Liver (tissue), 9 donors: ENCODE measurements around the gene INIP. TPM values are rescaled to one million over a fixed set of nuclear protein-coding genes. Genes with fewer than 3 reads are reported as not detected.

ENCODE experiments used
- DNase-seq: peaks from one replicate; pipeline ENCODE4 v3.0.0-alpha.2; 2017; ENCODE audit warnings: low spot score
- H3K27ac ChIP-seq, 2 donors: one replicate each; pipeline ENCODE4 v1.7.0; 2013; ENCODE audit warnings: inconsistent platforms in 2 of 2, low read length in 2 of 2, control low read depth in 1 of 2, low read depth in 1 of 2, mild to moderate bottlenecking in 1 of 2
- H3K27me3 ChIP-seq, 4 donors: one replicate each; pipeline versions ENCODE4 v1.6.1 to v1.7.0; 2013; ENCODE audit warnings: low read length in 3 of 4, inconsistent platforms in 1 of 4, mild to moderate bottlenecking in 1 of 4, moderate library complexity in 1 of 4; ENCODE audit not compliant: control insufficient read depth in 4 of 4, insufficient read depth in 4 of 4
- H3K36me3 ChIP-seq, 4 donors: one replicate each; pipeline versions ENCODE4 v1.6.1 to v1.7.0; 2013; ENCODE audit warnings: low read length in 3 of 4, mild to moderate bottlenecking in 3 of 4, low read depth in 1 of 4, moderate library complexity in 1 of 4; ENCODE audit not compliant: control insufficient read depth in 4 of 4, insufficient read depth in 3 of 4
- H3K4me1 ChIP-seq, 4 donors: one replicate each; pipeline versions ENCODE4 v1.6.1 to v1.7.0; 2013; ENCODE audit warnings: low read length in 3 of 4, mild to moderate bottlenecking in 3 of 4, moderate library complexity in 1 of 4; ENCODE audit not compliant: control insufficient read depth in 4 of 4, insufficient read depth in 4 of 4
- H3K4me3 ChIP-seq, 3 donors: one replicate each; pipeline versions ENCODE4 v1.6.1 to v1.7.0; 2013; ENCODE audit warnings: low read length in 3 of 3, control low read depth in 1 of 3, low read depth in 1 of 3, mild to moderate bottlenecking in 1 of 3
- H3K9ac ChIP-seq, 2 donors: one replicate each; pipeline ENCODE4 v1.7.0; 2013; ENCODE audit warnings: low read length in 2 of 2, mild to moderate bottlenecking in 2 of 2, moderate library complexity in 2 of 2, control low read depth in 1 of 2, low read depth in 1 of 2
- H3K9me3 ChIP-seq, 4 donors: one replicate each; pipeline versions ENCODE4 v1.6.1 to v1.7.0; 2013; ENCODE audit warnings: low read length in 3 of 4; ENCODE audit not compliant: control insufficient read depth in 4 of 4
- EGR1 ChIP-seq, 2 donors: IDR thresholded peaks; 2 replicates each; pipeline ENCODE4 v1.6.1; 2016 to 2018; ENCODE audit warnings: antibody characterized with exemption in 2 of 2, low read depth in 2 of 2
- FOXA1 ChIP-seq: IDR thresholded peaks from 2 replicates; pipeline ENCODE4 v1.6.1; 2016; ENCODE audit warnings: antibody characterized with exemption
- FOXA2 ChIP-seq: IDR thresholded peaks from 2 replicates; pipeline ENCODE4 v1.6.1; 2016; ENCODE audit warnings: antibody characterized with exemption
- GABPA ChIP-seq, 2 donors: IDR thresholded peaks in 1 of 2; conservative IDR thresholded peaks in 1 of 2; 2 replicates each; pipeline ENCODE4 v1.6.1; 2016; ENCODE audit warnings: antibody characterized with exemption in 2 of 2, mild to moderate bottlenecking in 1 of 2, moderate library complexity in 1 of 2
- HNF4A ChIP-seq, 2 donors: conservative IDR thresholded peaks; 2 replicates each; pipeline ENCODE4 v1.6.1; 2016; ENCODE audit warnings: antibody characterized with exemption in 2 of 2, mild to moderate bottlenecking in 2 of 2
- HNF4G ChIP-seq: IDR thresholded peaks from 2 replicates; pipeline ENCODE4 v1.6.1; 2016; ENCODE audit warnings: antibody characterized with exemption
- JUND ChIP-seq, 2 donors: IDR thresholded peaks; 2 replicates each; pipeline ENCODE4 v1.6.1; 2016; ENCODE audit warnings: antibody characterized with exemption in 2 of 2
- MAX ChIP-seq: IDR thresholded peaks from 2 replicates; pipeline ENCODE4 v1.6.1; 2016; ENCODE audit warnings: antibody characterized with exemption
- NR2F2 ChIP-seq: IDR thresholded peaks from 2 replicates; pipeline ENCODE4 v1.6.1; 2016; ENCODE audit warnings: antibody characterized with exemption
- RAD21 ChIP-seq, 2 donors: IDR thresholded peaks; 2 replicates each; pipeline ENCODE4 v1.6.1; 2016; ENCODE audit warnings: antibody characterized with exemption in 2 of 2, mild to moderate bottlenecking in 2 of 2
- SP1 ChIP-seq: IDR thresholded peaks from 2 replicates; pipeline ENCODE4 v1.6.1; 2018; ENCODE audit warnings: antibody characterized with exemption, mild to moderate bottlenecking
- TAF1 ChIP-seq: conservative IDR thresholded peaks from 2 replicates; pipeline ENCODE4 v1.6.1; 2016; ENCODE audit warnings: antibody characterized with exemption, mild to moderate bottlenecking
- YY1 ChIP-seq: IDR thresholded peaks from 2 replicates; pipeline ENCODE4 v1.6.1; 2016; ENCODE audit warnings: antibody characterized with exemption, mild to moderate bottlenecking
- ZBTB33 ChIP-seq: IDR thresholded peaks from 2 replicates; pipeline ENCODE4 v1.6.1; 2016; ENCODE audit warnings: antibody characterized with exemption
- WGBS: extraction: QIAGEN DNeasy Blood & Tissue Kit; methylation state at CpG from one replicate; pipeline ENCODE4 v1.1.7; 2013; 5-methylcytosine and 5-hydroxymethylcytosine counted together
- polyA plus RNA-seq, 2 donors: library from polyadenylated mRNA; stranded (reverse) in 1 of 2; unstranded in 1 of 2; fragments of 200-250 nt in 1 of 2; fragments of >200 nt in 1 of 2; fragmentation: Nextera tagmentation in 1 of 2; extraction: Ambion mirVana in 1 of 2; gene quantifications; one replicate each; pipeline versions ENCODE4 v1.2.1 to v1.2.3, GENCODE V29; 2013 to 2015
- total RNA-seq, 2 donors: library from RNA; depleted of rRNA; stranded (reverse); fragments of >200 nt; gene quantifications; one replicate each; pipeline ENCODE4 v1.2.3, GENCODE V29; 2014
- donor health status: healthy.
- donor health status: healthy.
- donor health status: healthy.
- donor health status: healthy.
- donor health status: healthy.

INIP gene
- total and polyA plus RNA-seq, 4 donors = 6.2 to 13.3 (median 10.2) TPM

- no peak for TF ChIP-seq FOXA2
- no peak for TF ChIP-seq NR2F2
- TF ChIP-seq EGR1 (IDR thresholded peaks at IDR 0.05; ENCODE audit: low read depth in 2 of 2) = no peak
- no peak for TF ChIP-seq YY1
- TF ChIP-seq SP1 = no peak
- no peak for TF ChIP-seq TAF1
- TF ChIP-seq HNF4A (conservative IDR thresholded peaks at IDR 0.05) = no peak
- no peak for TF ChIP-seq ZBTB33
- TF ChIP-seq MAX = no peak
- no peak for TF ChIP-seq HNF4G
- TF ChIP-seq FOXA1 = no peak
- no peak for TF ChIP-seq JUND (IDR thresholded peaks at IDR 0.05)
These were observed 28.7 kb downstream of the INIP start (continued) for GRCh38 chr9:112689161-112689740.

DNA sequence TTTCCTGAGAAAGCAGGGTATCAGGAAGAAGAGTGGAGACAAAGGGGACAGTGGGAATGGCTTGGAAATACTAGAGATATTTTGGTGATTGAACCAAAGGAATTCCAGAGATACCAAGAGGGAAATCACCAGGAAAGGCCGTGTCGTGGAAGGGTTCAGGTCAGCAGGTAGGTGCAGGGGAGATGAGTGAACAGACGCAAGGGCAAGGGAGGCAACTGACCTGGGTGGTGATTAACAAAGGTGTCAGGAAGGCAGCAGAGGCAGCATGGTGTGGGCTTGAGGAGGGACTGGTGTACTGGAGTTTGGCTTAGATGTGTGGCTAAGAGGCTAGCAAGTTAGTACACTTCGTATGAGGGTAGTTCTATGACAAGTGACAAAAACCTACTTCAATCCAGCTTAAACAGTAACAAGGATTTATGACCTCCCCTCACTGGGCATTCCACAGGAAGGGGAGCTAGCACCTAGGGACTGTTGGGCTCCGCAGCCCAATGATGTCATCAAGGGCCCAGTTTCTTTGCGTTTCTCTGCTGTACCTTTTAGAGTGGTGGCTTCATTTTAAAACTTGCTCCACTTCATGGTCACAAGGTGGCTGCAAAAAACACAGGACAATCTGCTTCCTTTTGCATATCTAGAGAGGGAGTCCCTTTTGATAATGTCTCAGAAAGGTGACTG is 37.0 kb downstream of the INIP start:
- 89% methylated on average over 6 of the region's 6 CpGs for WGBS

More for the DNA sequence above, 37.0 kb downstream of the INIP start:
- Histone ChIP-seq H3K27me3 (no peaks in the 10 kb centered on the region), H3K36me3 (peaks cover 0 to 3% (median 0%) of the 10 kb centered on the region in 4 donors), H3K4me1 (no peaks in the 10 kb centered on the region), H3K9me3 (peaks cover 0 to 11% (median 5%) of the 10 kb centered on the region in 4 donors), H3K4me3 (no peak overlapping the region), H3K9ac (no peak overlapping the region), H3K27ac (no peak overlapping the region)
- TF ChIP-seq NR2F2 (no peak), RAD21 (IDR thresholded peaks at IDR 0.05) (no peak), HNF4G (no peak), ZBTB33 (no peak), SP1 (no peak), GABPA (IDR thresholded peaks at IDR 0.05 in 1 of 2, conservative IDR thresholded peaks at IDR 0.05 in 1 of 2) (no peak), MAX (no peak), JUND (IDR thresholded peaks at IDR 0.05) (no peak)
- no peak for DNase-seq
